Type B pancreatic cell (in vitro differentiated cells): ENCODE results near the gene PRICKLE2. TPM values are rescaled to one million over a fixed set of nuclear protein-coding genes. Genes with fewer than 3 reads are reported as not detected.

Experiments used
- DNase-seq: peaks from one replicate; pipeline ENCODE4 v3.0.0; 2021; ENCODE audit warnings: mixed read lengths; ENCODE audit not compliant: unreplicated experiment; ENCODE audit errors: extremely low spot score
- H3K27ac Mint-ChIP-seq: 2 replicates; pipeline ENCODE4 v1.8.0; 2021; ENCODE audit warnings: mild to moderate bottlenecking, mixed read lengths
- H3K27me3 Mint-ChIP-seq: 2 replicates; pipeline ENCODE4 v1.8.0; 2021; ENCODE audit warnings: mixed read lengths
- H3K36me3 Mint-ChIP-seq: 2 replicates; pipeline ENCODE4 v1.8.0; 2021; ENCODE audit warnings: mixed read lengths
- H3K4me1 Mint-ChIP-seq: one replicate; pipeline ENCODE4 v1.8.0; 2021; ENCODE audit warnings: mixed read lengths; ENCODE audit not compliant: unreplicated experiment
- H3K4me3 Mint-ChIP-seq: 2 replicates; pipeline ENCODE4 v1.8.0; 2021; ENCODE audit warnings: mild to moderate bottlenecking, mixed read lengths
- H3K9me3 Mint-ChIP-seq: 2 replicates; pipeline ENCODE4 v1.8.0; 2021; ENCODE audit warnings: mixed read lengths
- total RNA-seq: library from RNA; stranded (reverse); gene quantifications from 2 replicates; pipeline ENCODE4 v1.2.1, GENCODE V29; 2021; ENCODE audit warnings: low replicate concordance
- TF ChIP-seq, protein P1 (sequence below): fragments of 200-600 bp; sonication (generic); conservative IDR thresholded peaks from 2 replicates; pipeline ENCODE4 v1.5.0; 2021; ENCODE audit warnings: antibody characterized with exemption, mild to moderate bottlenecking

PRICKLE2 gene
- total RNA-seq, 1 donor from 2014 or later: 23.6 TPM

DNA sequence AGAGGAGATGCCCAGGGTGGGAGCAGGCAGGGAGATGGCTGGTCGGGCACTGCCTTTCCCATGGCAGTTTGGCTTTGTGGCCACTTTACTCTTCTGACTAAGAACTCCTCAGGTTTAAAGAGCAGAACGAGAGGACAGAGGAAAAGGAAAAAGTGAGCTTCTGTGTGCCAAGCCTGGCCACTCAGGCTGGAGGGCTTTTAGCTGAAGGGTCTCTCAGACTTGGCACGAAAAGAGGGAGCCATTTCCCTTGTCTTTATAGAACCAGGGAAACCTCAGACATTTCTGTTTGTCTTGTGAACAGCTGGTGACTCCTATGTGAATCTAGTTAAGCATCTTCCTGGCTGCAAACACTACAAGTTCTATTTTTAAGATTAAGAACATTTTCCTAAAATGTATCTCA, 178.7 kb downstream of the PRICKLE2 start:
- Mint-ChIP-seq H3K36me3 (no peaks in the 10 kb centered on the region), H3K4me3 (no peak overlapping the region), H3K27me3 (peaks cover 16% of the 10 kb centered on the region), H3K4me1 (peaks cover 21% of the 10 kb centered on the region), H3K9me3 (no peaks in the 10 kb centered on the region), H3K27ac (no peak overlapping the region)
- TF ChIP-seq, protein P1, sequence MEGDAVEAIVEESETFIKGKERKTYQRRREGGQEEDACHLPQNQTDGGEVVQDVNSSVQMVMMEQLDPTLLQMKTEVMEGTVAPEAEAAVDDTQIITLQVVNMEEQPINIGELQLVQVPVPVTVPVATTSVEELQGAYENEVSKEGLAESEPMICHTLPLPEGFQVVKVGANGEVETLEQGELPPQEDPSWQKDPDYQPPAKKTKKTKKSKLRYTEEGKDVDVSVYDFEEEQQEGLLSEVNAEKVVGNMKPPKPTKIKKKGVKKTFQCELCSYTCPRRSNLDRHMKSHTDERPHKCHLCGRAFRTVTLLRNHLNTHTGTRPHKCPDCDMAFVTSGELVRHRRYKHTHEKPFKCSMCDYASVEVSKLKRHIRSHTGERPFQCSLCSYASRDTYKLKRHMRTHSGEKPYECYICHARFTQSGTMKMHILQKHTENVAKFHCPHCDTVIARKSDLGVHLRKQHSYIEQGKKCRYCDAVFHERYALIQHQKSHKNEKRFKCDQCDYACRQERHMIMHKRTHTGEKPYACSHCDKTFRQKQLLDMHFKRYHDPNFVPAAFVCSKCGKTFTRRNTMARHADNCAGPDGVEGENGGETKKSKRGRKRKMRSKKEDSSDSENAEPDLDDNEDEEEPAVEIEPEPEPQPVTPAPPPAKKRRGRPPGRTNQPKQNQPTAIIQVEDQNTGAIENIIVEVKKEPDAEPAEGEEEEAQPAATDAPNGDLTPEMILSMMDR: no peak
- DNase-seq: no peak

DNA sequence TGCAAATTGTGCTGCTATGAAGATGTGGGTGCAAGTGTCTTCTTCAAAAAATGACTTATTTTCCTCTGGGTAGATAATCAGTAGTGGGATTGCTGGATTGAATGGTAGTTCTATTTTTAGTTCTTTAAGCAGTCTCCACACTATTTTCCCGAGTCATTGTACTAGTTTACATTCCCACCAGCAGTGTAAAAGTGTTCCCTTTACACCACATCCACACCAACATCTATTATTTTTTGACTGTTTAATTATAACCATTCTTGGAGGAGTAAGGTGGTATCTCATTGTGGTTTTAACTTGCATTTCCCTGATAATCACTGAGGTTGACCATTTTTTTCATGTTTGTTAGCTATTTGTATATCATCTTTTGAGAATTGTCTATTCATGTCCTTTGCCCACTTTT, 182.3 kb downstream of the PRICKLE2 start:
- TF ChIP-seq, protein P1: no peak
- H3K27ac Mint-ChIP-seq: no peak overlapping the region
- H3K27me3 Mint-ChIP-seq: peaks cover 9% of the 10 kb centered on the region
- H3K4me1 Mint-ChIP-seq: peaks cover 17% of the 10 kb centered on the region
- no peak overlapping the region for H3K4me3 Mint-ChIP-seq
- DNase-seq: no peak
- H3K9me3 Mint-ChIP-seq: no peaks in the 10 kb centered on the region
- no peaks in the 10 kb centered on the region for H3K36me3 Mint-ChIP-seq

Other genes with a start within 250 kb of the PRICKLE2 start
- gene PSMD6, start 202.0 kb downstream of the PRICKLE2 start, total RNA-seq: 68.1 and 81.4 TPM in 2 replicates